Erythroblast (primary cell): ENCODE results near the gene HEY2.

Source experiments
- GATA1 ChIP-seq: IDR thresholded peaks from 2 replicates; pipeline ENCODE4 v1.6.1; 2011; ENCODE audit warnings: low read depth, mild to moderate bottlenecking, control low read depth, low read length, moderate library complexity
- POLR2A ChIP-seq: IDR thresholded peaks from 2 replicates; pipeline ENCODE4 v1.6.1; 2011; ENCODE audit warnings: mild to moderate bottlenecking, low read length

DNA sequence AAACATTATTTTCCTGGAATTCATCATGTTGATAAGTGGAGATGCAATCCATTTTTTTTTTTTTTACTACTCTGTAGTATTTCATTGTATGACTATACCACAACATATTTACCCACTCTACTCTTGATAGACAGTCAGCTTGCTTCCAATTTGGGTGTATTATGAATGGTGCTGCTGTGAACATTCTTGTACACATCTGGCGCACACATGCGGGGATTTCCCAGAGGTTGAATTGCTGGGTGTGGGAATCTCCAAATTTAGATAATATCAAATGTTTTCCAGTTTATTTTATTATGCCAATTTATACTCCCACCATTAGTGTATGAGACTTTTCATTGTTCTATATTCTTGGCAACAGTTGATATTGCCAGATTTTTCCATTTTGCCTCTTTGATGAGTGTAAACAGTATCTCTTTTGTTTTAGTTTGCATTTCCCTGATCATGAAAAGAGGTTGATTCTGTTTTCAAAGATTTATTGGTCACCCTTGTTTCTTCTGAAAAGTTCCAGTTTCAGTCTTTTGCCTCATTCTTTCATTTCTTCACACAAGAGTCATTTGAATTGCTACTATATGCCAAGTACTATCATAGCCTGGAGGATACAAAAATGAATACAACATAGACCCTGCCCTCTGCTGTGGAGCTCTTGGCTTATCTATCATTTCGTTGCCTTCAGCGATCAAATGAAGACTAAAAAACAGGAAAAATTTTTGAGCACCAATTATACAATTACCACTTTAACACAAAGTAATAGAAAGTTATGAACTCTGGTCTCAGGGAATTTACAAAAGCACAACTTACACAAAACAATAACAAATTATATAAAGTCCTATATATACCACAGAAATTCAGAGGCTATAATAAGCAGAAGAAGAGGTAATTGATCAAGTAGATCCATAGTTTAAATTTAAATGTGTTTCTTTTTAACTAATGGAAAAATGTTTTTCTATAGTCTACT is 24.2 kb downstream of the HEY2 start:
- TF ChIP-seq POLR2A, result no peak
- no peak for TF ChIP-seq GATA1
